OCI-LY1 (cell line): ENCODE measurements around the gene RXYLT1.

Experiments used
- H2AFZ ChIP-seq: fragments of 200-600 bp; sonication (generic), shearing (Covaris generic); 2 replicates; pipeline ENCODE4 v1.6.0; 2014; ENCODE audit warnings: antibody characterized with exemption, mild to moderate bottlenecking, low read length
- H3F3A ChIP-seq: fragments of 200-600 bp; sonication (generic), shearing (Covaris generic); 2 replicates; pipeline ENCODE4 v1.6.0; 2014; ENCODE audit warnings: mild to moderate bottlenecking, antibody characterized with exemption, low read length, moderate library complexity; ENCODE audit not compliant: insufficient read depth
- H3K27ac ChIP-seq: fragments of 200-600 bp; sonication (generic); 2 replicates; pipeline ENCODE4 v1.5.1; 2014; ENCODE audit warnings: low read length, mixed run types, mild to moderate bottlenecking, low read depth; ENCODE audit not compliant: poor library complexity, severe bottlenecking
- H3K27me3 ChIP-seq: fragments of 200-600 bp; sonication (generic); 2 replicates; pipeline ENCODE4 v1.6.0; 2014; ENCODE audit warnings: antibody characterized with exemption, mild to moderate bottlenecking, low read length, moderate library complexity; ENCODE audit not compliant: insufficient read depth
- H3K36me3 ChIP-seq: fragments of 200-600 bp; sonication (generic); 2 replicates; pipeline ENCODE4 v1.6.1; 2014; ENCODE audit warnings: mild to moderate bottlenecking, antibody characterized with exemption, low read length, moderate library complexity, mixed read lengths; ENCODE audit not compliant: insufficient read depth
- H3K4me1 ChIP-seq: fragments of 200-600 bp; sonication (generic); 2 replicates; pipeline ENCODE4 v1.5.1; 2014; ENCODE audit warnings: mild to moderate bottlenecking, low read length, moderate library complexity; ENCODE audit not compliant: insufficient read depth, severe bottlenecking
- H3K4me2 ChIP-seq: fragments of 200-600 bp; sonication (generic), shearing (Covaris generic); 2 replicates; pipeline ENCODE4 v1.6.1; 2014; ENCODE audit warnings: low read length
- H3K4me3 ChIP-seq: fragments of 200-600 bp; sonication (generic); 2 replicates; pipeline ENCODE4 v1.5.1; 2014; ENCODE audit warnings: low read length, low read depth, mild to moderate bottlenecking, mixed read lengths; ENCODE audit not compliant: poor library complexity, severe bottlenecking
- H3K79me2 ChIP-seq: fragments of 200-600 bp; shearing (Covaris generic); 2 replicates; pipeline ENCODE4 v1.6.1; 2016; ENCODE audit warnings: mixed run types, low read length, mixed read lengths; ENCODE audit not compliant: insufficient read depth
- H3K9ac ChIP-seq: fragments of 200-600 bp; sonication (generic), shearing (Covaris generic); 2 replicates; pipeline ENCODE4 v1.6.1; 2014; ENCODE audit warnings: mild to moderate bottlenecking, low read length, mixed read lengths
- H3K9me2 ChIP-seq: fragments of 200-600 bp; sonication (generic), shearing (Covaris generic); 2 replicates; pipeline ENCODE4 v1.6.1; 2014; ENCODE audit warnings: low read depth, mild to moderate bottlenecking, low read length, mixed read lengths
- H3K9me3 ChIP-seq: fragments of 200-600 bp; shearing (Covaris generic); 2 replicates; pipeline ENCODE4 v1.6.1; 2014; ENCODE audit warnings: low read length, mixed read lengths
- H4K20me1 ChIP-seq: fragments of 200-600 bp; sonication (generic), shearing (Covaris generic); 2 replicates; pipeline ENCODE4 v1.6.0; 2016; ENCODE audit warnings: mild to moderate bottlenecking, low read length; ENCODE audit not compliant: insufficient read depth
- EZH2 ChIP-seq: fragments of 200-600 bp; sonication (generic), shearing (Covaris generic); IDR thresholded peaks from 2 replicates; pipeline ENCODE4 v1.8.0; 2017; ENCODE audit warnings: borderline replicate concordance, mixed run types, mild to moderate bottlenecking, antibody characterized with exemption, low read length, moderate library complexity, mixed read lengths
- TF ChIP-seq, protein P1 (sequence below): fragments of 200-600 bp; sonication (generic), shearing (Covaris generic); IDR thresholded peaks from 2 replicates; pipeline ENCODE4 v1.5.1; 2017; ENCODE audit warnings: mild to moderate bottlenecking, antibody characterized with exemption, low read length, moderate library complexity, mixed read lengths

The RXYLT1 gene

DNA sequence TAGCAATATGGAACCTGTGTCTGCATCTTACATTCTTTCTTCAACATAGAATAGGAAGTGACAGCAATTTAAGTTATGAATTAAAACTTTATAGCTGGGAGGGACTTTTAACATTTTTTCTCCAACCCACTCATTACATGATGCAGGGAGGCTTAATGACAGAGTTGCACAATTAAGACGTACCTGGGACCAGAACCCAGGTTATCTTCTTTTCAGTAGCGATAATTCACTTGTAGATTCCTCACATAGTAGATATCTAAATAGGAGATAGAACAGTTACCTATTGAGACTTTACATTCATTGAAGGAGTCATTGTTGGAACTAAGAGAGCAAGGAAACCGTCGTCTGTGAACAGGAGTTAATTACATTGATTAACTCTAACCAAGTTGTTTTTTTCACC is 69.9 kb downstream of the RXYLT1 start:
- Histone ChIP-seq H3K27me3 (no peaks in the 10 kb centered on the region), H3K79me2 (no peaks in the 10 kb centered on the region), H3F3A (no peaks in the 10 kb centered on the region), H3K9me3 (no peaks in the 10 kb centered on the region), H4K20me1 (no peaks in the 10 kb centered on the region), H3K9ac (no peak overlapping the region), H3K36me3 (no peaks in the 10 kb centered on the region), H3K9me2 (no peaks in the 10 kb centered on the region), H3K4me3 (no peak overlapping the region), H3K4me2 (no peak overlapping the region), H2AFZ (no peak overlapping the region), H3K4me1 (peaks cover 2% of the 10 kb centered on the region), H3K27ac (no peak overlapping the region)
- TF ChIP-seq, protein P1, sequence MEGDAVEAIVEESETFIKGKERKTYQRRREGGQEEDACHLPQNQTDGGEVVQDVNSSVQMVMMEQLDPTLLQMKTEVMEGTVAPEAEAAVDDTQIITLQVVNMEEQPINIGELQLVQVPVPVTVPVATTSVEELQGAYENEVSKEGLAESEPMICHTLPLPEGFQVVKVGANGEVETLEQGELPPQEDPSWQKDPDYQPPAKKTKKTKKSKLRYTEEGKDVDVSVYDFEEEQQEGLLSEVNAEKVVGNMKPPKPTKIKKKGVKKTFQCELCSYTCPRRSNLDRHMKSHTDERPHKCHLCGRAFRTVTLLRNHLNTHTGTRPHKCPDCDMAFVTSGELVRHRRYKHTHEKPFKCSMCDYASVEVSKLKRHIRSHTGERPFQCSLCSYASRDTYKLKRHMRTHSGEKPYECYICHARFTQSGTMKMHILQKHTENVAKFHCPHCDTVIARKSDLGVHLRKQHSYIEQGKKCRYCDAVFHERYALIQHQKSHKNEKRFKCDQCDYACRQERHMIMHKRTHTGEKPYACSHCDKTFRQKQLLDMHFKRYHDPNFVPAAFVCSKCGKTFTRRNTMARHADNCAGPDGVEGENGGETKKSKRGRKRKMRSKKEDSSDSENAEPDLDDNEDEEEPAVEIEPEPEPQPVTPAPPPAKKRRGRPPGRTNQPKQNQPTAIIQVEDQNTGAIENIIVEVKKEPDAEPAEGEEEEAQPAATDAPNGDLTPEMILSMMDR: no peak
- no peak for TF ChIP-seq EZH2

DNA sequence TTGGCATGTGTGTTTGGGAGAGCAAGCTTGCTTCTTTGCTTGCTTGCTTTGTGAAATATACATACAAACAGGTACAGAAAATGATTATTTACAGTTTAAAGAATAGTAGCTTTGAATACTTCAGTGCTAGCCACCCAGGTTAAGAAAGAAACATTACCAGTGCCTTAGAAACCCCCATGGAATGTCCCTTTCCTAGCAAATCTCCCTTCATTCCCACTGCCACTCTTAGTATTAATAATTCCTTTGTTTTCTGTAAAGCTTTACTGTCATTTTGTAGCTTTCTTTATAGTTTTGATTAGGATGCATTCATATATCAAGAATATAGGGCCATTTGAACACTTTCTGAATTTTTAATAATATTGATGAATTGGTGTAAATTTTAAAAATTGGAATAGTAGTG is 74.3 kb downstream of the RXYLT1 start:
- Histone ChIP-seq H3K27me3 (0 out of 2 replicates have a peak, but pooled peaks cover 2% of the 10 kb centered on the region), H2AFZ (no peak overlapping the region), H3F3A (no peaks in the 10 kb centered on the region), H3K9me2 (no peaks in the 10 kb centered on the region), H3K9me3 (no peaks in the 10 kb centered on the region), H3K4me2 (no peak overlapping the region), H3K36me3 (no peaks in the 10 kb centered on the region), H4K20me1 (no peaks in the 10 kb centered on the region), H3K79me2 (no peaks in the 10 kb centered on the region), H3K4me1 (no peaks in the 10 kb centered on the region), H3K9ac (no peak overlapping the region), H3K4me3 (no peak overlapping the region), H3K27ac (no peak overlapping the region)
- no peak for TF ChIP-seq EZH2
- TF ChIP-seq, protein P1: no peak

DNA sequence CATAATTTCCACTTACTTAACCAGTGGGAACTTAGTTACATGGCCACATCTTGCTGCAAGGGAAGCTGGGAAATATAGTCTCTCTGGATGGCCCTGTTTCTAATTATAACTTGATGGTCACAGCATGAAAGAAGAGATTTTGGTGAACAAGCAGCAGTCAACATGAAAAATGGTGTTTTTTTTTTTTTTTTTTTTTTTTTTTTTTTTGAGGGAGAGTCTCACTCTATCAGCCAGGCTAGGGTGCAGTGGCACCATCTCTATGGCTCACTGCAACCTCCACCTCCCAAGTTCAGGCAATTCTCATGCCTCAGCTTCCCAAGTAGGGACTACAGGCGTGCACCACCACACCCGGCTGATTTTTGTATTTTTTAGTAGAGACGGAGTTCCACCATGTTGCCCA is 75.6 kb downstream of the RXYLT1 start:
- H3K4me1 ChIP-seq: no peaks in the 10 kb centered on the region
- TF ChIP-seq EZH2: no peak

More for the DNA sequence above, 75.6 kb downstream of the RXYLT1 start:
- H3K36me3 ChIP-seq: no peaks in the 10 kb centered on the region
- H3K4me3 ChIP-seq: no peak overlapping the region
- H4K20me1 ChIP-seq: no peaks in the 10 kb centered on the region
- no peak overlapping the region for H3K9ac ChIP-seq
- no peaks in the 10 kb centered on the region for H3K9me2 ChIP-seq
- H3K9me3 ChIP-seq: no peaks in the 10 kb centered on the region
- H3F3A ChIP-seq: no peaks in the 10 kb centered on the region
- 0 out of 2 replicates have a peak, but pooled peaks cover 2% of the 10 kb centered on the region for H3K27me3 ChIP-seq
- H2AFZ ChIP-seq: no peak overlapping the region
- no peak overlapping the region for H3K4me2 ChIP-seq
- H3K27ac ChIP-seq: no peak overlapping the region
- no peaks in the 10 kb centered on the region for H3K79me2 ChIP-seq
